ENCODE results near the gene DKK1. TPM values are rescaled to one million over a fixed set of nuclear protein-coding genes. Genes with fewer than 3 reads are reported as not detected.
A peak's percentile ranks its signal among the peaks of the same experiment; 100 is the strongest.

The DKK1 gene
- total RNA-seq (under 1 TPM in 3 of 4 donors, not detected in 1; 0.17 to 0.42 (median 0.24) TPM), polyA plus RNA-seq (under 1 TPM; 0.09 to 0.77 (median 0.16) TPM)
- long read RNA-seq, donor 1, result 0 reads
- long read RNA-seq, donor 2, result 0 reads

- no peak within 1 kb of the TSS for H3K27ac ChIP-seq
- H3K36me3 ChIP-seq (ENCODE audit: insufficient read depth in 1 of 2, low read depth in 1 of 2), result no peaks in the 10 kb centered on the region
- peak; percentile 86 to 96 (median 92) for ATAC-seq
- H3K27me3 ChIP-seq (ENCODE audit: insufficient read depth in 3 of 3, low read length in 2 of 3), result no peaks in the 10 kb centered on the region
- TF ChIP-seq CTCF (IDR thresholded peaks at IDR 0.05), result peak; percentile 77
- no peaks in the 10 kb centered on the region for H3K9me3 ChIP-seq
- H3K4me1 ChIP-seq, result no peaks in the 10 kb centered on the region
- WGBS, 3 donors, result 0 to 1% (median 1%) methylated on average over 48 to 55 of the region's 55 CpGs
- peak within 1 kb of the TSS; percentile 74 for H3K4me3 ChIP-seq
- intact Hi-C loops (cut with DNase I), result no loop called here
- peak; percentile 48 to 78 for DNase-seq
Observed at GRCh38 chr10:52313933-52314821, at the start of gene DKK1. Gene DKK1 (plus strand): TSS chr10:52314281. CDS start chr10:52314435, 154 bp downstream.

GRCh38 chr10:52265131-52265926 lies 48.8 kb upstream of the DKK1 start:
- WGBS, 3 donors, result 78 to 82% (median 81%) methylated on average over 3 of the region's 3 CpGs
- Histone ChIP-seq H3K27me3 (ENCODE audit: insufficient read depth in 3 of 3, low read length in 2 of 3) (no peaks in the 10 kb centered on the region), H3K4me3 (no peak overlapping the region), H3K36me3 (ENCODE audit: insufficient read depth in 1 of 2, low read depth in 1 of 2) (no peaks in the 10 kb centered on the region), H3K4me1 (peaks cover 9% of the 10 kb centered on the region), H3K9me3 (no peaks in the 10 kb centered on the region), H3K27ac (no peak overlapping the region)
- intact Hi-C loops (cut with DNase I), result no loop called here
- DNase-seq (no peak), ATAC-seq (no peak)
- TF ChIP-seq CTCF (IDR thresholded peaks at IDR 0.05), result no peak

- Histone ChIP-seq H3K27me3 (ENCODE audit: insufficient read depth in 3 of 3, low read length in 2 of 3) (no peaks in the 10 kb centered on the region), H3K9me3 (no peaks in the 10 kb centered on the region), H3K4me3 (no peak overlapping the region), H3K36me3 (ENCODE audit: insufficient read depth in 1 of 2, low read depth in 1 of 2) (peaks cover 0 to 2% of the 10 kb centered on the region in 2 donors), H3K27ac (no peak overlapping the region), H3K4me1 (peaks cover 7% of the 10 kb centered on the region)
- no peak for TF ChIP-seq CTCF (IDR thresholded peaks at IDR 0.05)
- WGBS, 3 donors, result 63 to 80% (median 74%) methylated on average over 1 of the region's 1 CpG
- ATAC-seq, result no peak
- no peak for DNase-seq
- intact Hi-C loops (cut with DNase I), result no loop called here
Observed at GRCh38 chr10:52266858-52267257, 47.2 kb upstream of the DKK1 start.

- WGBS, 3 donors, result 93 to 96% (median 94%) methylated on average over 2 of the region's 2 CpGs
- ATAC-seq, result no peak
- no peaks in the 10 kb centered on the region for H3K27me3 ChIP-seq (ENCODE audit: insufficient read depth in 3 of 3, low read length in 2 of 3)
- no peak overlapping the region for H3K4me3 ChIP-seq
- H3K9me3 ChIP-seq, result no peaks in the 10 kb centered on the region
- H3K36me3 ChIP-seq (ENCODE audit: insufficient read depth in 1 of 2, low read depth in 1 of 2), result peaks cover 0 to 15% of the 10 kb centered on the region in 2 donors
- H3K27ac ChIP-seq, result no peak overlapping the region
- no peak for DNase-seq
- peaks cover 7% of the 10 kb centered on the region for H3K4me1 ChIP-seq
- TF ChIP-seq CTCF (IDR thresholded peaks at IDR 0.05), result no peak
- intact Hi-C loops (cut with DNase I), result no loop called here
Observed at GRCh38 chr10:52268790-52269189, 45.3 kb upstream of the DKK1 start.
